GM12878 (cell line): ENCODE results near the gene AP4S1. TPM values are rescaled to one million over a fixed set of nuclear protein-coding genes. Genes with fewer than 3 reads are reported as not detected.

Experiments used
- ATAC-seq: fragments of 200-7000 bp; cut with Tn5 transposase; 3 replicates; pipeline ENCODE4 v1.9.1; 2020; ENCODE audit warnings: mild to moderate bottlenecking, moderate library complexity
- BruUV-seq: library from RNA; stranded (reverse); fragments of 400-500 nt; replicated peaks from 2 replicates; lab custom pipeline; 2021; lab: Mats Ljungman, UMichigan
- CTCF ChIA-PET: fragments of 300-600 bp; sonication (Branson Sonifier 250); formaldehyde crosslinking; extraction: SDS; loops from one replicate; lab custom pipeline; 2021; ENCODE audit warnings: inconsistent platforms; lab: Yijun Ruan, JAX
- POLR2A ChIA-PET: fragments of 350-600 bp; formaldehyde crosslinking; extraction: SDS; loops from one replicate; lab custom pipeline; 2021; ENCODE audit warnings: inconsistent platforms; lab: Charles Lee
- RAD21 ChIA-PET: fragments of 300-600 bp; sonication (Branson Sonifier 250); formaldehyde crosslinking; loops from one replicate; lab custom pipeline; 2023; ENCODE audit warnings: antibody characterized with exemption; ENCODE audit not compliant: unreplicated experiment; lab: Charles Lee
- SMC1A ChIA-PET: fragments of 300-600 bp; sonication (Branson Sonifier 250); formaldehyde crosslinking; loops from one replicate; lab custom pipeline; 2023; ENCODE audit not compliant: unreplicated experiment, uncharacterized antibody; lab: Charles Lee
- DNase-seq: peaks from one replicate; pipeline ENCODE4 v3.0.0-alpha.2; 2011; ENCODE audit warnings: low read depth, low spot score
- FAIRE-seq: peaks from 3 replicates; lab custom pipeline; 2011; peaks lifted over from hg19 to GRCh38; lab: Jason Lieb, UNC
- H2AFZ ChIP-seq: 2 replicates; pipeline ENCODE4 v1.6.0; 2011; ENCODE audit warnings: low read depth, low read length, control low read depth; ENCODE audit not compliant: control insufficient read depth
- H3K27ac ChIP-seq: 2 replicates; pipeline ENCODE4 v1.5.1; 2011; ENCODE audit warnings: control low read depth; ENCODE audit not compliant: control insufficient read depth, insufficient read depth
- H3K27me3 ChIP-seq, 2 experiments: replicated peaks in 1 of 2; 2 replicates each; pipeline versions ENCODE4 v1.6.0 to v1.6.1; 2011; ENCODE audit warnings: low read length in 1 of 2; ENCODE audit not compliant: control insufficient read depth in 2 of 2, insufficient read depth in 2 of 2
- H3K36me3 ChIP-seq, 2 experiments: 2 replicates each; pipeline ENCODE4 v1.5.1; 2011; ENCODE audit warnings: low read length in 1 of 2; ENCODE audit not compliant: control insufficient read depth in 2 of 2, insufficient read depth in 2 of 2
- H3K4me1 ChIP-seq: 2 replicates; pipeline ENCODE4 v1.6.1; 2011; ENCODE audit warnings: mild to moderate bottlenecking, low read length, moderate library complexity, mixed read lengths; ENCODE audit not compliant: control insufficient read depth, insufficient read depth
- H3K4me2 ChIP-seq: 2 replicates; pipeline ENCODE4 v1.6.0; 2011; ENCODE audit warnings: control low read depth; ENCODE audit not compliant: control insufficient read depth, insufficient read depth
- H3K4me3 ChIP-seq: fragments of 200-600 bp; sonication (generic); 2 replicates; pipeline ENCODE4 v1.5.1; 2016
- H3K79me2 ChIP-seq: 2 replicates; pipeline ENCODE4 v1.6.0; 2011; ENCODE audit warnings: low read length; ENCODE audit not compliant: control insufficient read depth, insufficient read depth
- H3K9ac ChIP-seq: 2 replicates; pipeline ENCODE4 v1.8.0; 2011; ENCODE audit warnings: low read length, control low read depth, mixed read lengths; ENCODE audit not compliant: control insufficient read depth, insufficient read depth
- H3K9me3 ChIP-seq: replicated peaks from 3 replicates; pipeline ENCODE4 v1.5.1; 2011; ENCODE audit warnings: mild to moderate bottlenecking, low read length; ENCODE audit not compliant: control insufficient read depth, insufficient read depth
- H4K20me1 ChIP-seq: 2 replicates; pipeline ENCODE4 v1.6.0; 2011; ENCODE audit not compliant: control insufficient read depth, insufficient read depth
- ETV6 ChIP-seq, 2 experiments: fragments of 450-650 bp in 1 of 2; IDR thresholded peaks in 1 of 2; conservative IDR thresholded peaks in 1 of 2; 2 replicates each; pipeline ENCODE4 v1.6.1; 2014; ENCODE audit warnings: antibody characterized with exemption in 1 of 2, borderline replicate concordance in 1 of 2, low read depth in 1 of 2, mild to moderate bottlenecking in 1 of 2, moderate library complexity in 1 of 2
- FOXK2 ChIP-seq: fragments of 450-650 bp; IDR thresholded peaks from 2 replicates; pipeline ENCODE4 v1.6.1; 2017; ENCODE audit warnings: mild to moderate bottlenecking, moderate library complexity
- FOXM1 ChIP-seq: IDR thresholded peaks from 2 replicates; pipeline ENCODE4 v1.6.1; 2012; ENCODE audit warnings: low read depth, mild to moderate bottlenecking, inconsistent platforms, low read length, moderate library complexity
- HCFC1 ChIP-seq: fragments of 150-350 bp; IDR thresholded peaks from 2 replicates; pipeline ENCODE4 v1.6.1; 2014; ENCODE audit warnings: low read length
- HDAC6 ChIP-seq: fragments of 200-600 bp; sonication (generic); IDR thresholded peaks from one replicate; pipeline ENCODE4 v1.8.0; 2017; ENCODE audit warnings: antibody characterized with exemption; ENCODE audit not compliant: unreplicated experiment
- JUND ChIP-seq: IDR thresholded peaks from 2 replicates; pipeline ENCODE4 v1.6.1; 2012; ENCODE audit warnings: low read depth, mild to moderate bottlenecking, low read length, improper control_type of control experiment, moderate library complexity
- KDM1A ChIP-seq: fragments of 200-600 bp; sonication (generic); IDR thresholded peaks from 2 replicates; pipeline ENCODE4 v1.6.1; 2016; ENCODE audit warnings: borderline replicate concordance
- MTA3 ChIP-seq: IDR thresholded peaks from 2 replicates; pipeline ENCODE4 v1.6.1; 2012; ENCODE audit warnings: low read length, inconsistent platforms, borderline replicate concordance
- MYB ChIP-seq: fragments of 150-350 bp; IDR thresholded peaks from 2 replicates; pipeline ENCODE4 v1.6.1; 2014; ENCODE audit warnings: mild to moderate bottlenecking, low read depth, low read length, borderline replicate concordance
- NBN ChIP-seq: fragments of 450-650 bp; IDR thresholded peaks from 2 replicates; pipeline ENCODE4 v1.6.1; 2016
- NFYB ChIP-seq: IDR thresholded peaks from 2 replicates; pipeline ENCODE4 v1.6.1; 2011; ENCODE audit warnings: low read depth, mild to moderate bottlenecking, low read length, improper control_type of control experiment, moderate library complexity; ENCODE audit not compliant: insufficient read depth
- NR2C2 ChIP-seq: IDR thresholded peaks from 2 replicates; pipeline ENCODE4 v1.6.1; 2011; ENCODE audit warnings: borderline replicate concordance, low read depth; ENCODE audit not compliant: control insufficient read depth, insufficient read length
- NRF1 ChIP-seq: conservative IDR thresholded peaks from 2 replicates; pipeline ENCODE4 v1.6.1; 2011; ENCODE audit warnings: mild to moderate bottlenecking, low read depth, low read length, improper control_type of control experiment
- POU2F2 ChIP-seq: IDR thresholded peaks from 3 replicates; pipeline ENCODE4 v1.6.1; 2011; ENCODE audit warnings: low read depth, mild to moderate bottlenecking, low read length, borderline replicate concordance
- RCOR1 ChIP-seq: conservative IDR thresholded peaks from 2 replicates; pipeline ENCODE4 v1.6.1; 2012; ENCODE audit warnings: low read depth, low read length, improper control_type of control experiment
- RELA ChIP-seq: fragments of 450-650 bp; IDR thresholded peaks from 2 replicates; pipeline ENCODE4 v1.8.0; 2014; ENCODE audit warnings: borderline replicate concordance; ENCODE audit not compliant: partially characterized antibody
- SIN3A ChIP-seq: IDR thresholded peaks from 2 replicates; pipeline ENCODE4 v1.6.1; 2012; ENCODE audit warnings: low read depth, low read length, improper control_type of control experiment
- SP1 ChIP-seq: IDR thresholded peaks from one replicate; pipeline ENCODE4 v1.6.1; 2011; ENCODE audit warnings: low read depth, low read length
- WGBS: methylation state at CpG from one replicate; pipeline ENCODE4 v1.1.6; 2016; ENCODE audit warnings: low lambda C conversion rate; ENCODE audit not compliant: insufficient replicate concordance, insufficient coverage; ENCODE audit errors: missing lambda C conversion rate; 5-methylcytosine and 5-hydroxymethylcytosine counted together
- in situ Hi-C: fragments of 300-500 bp; cut with MboI; formaldehyde crosslinking; loops from 9 replicates; pipeline ENCODE4 v1.14.3; 2018; ENCODE audit warnings: mixed read lengths
- intact Hi-C: fragments of 100-400 bp; cut with micrococcal nuclease; formaldehyde crosslinking; loops from one replicate; pipeline ENCODE4 v1.14.2; 2022; ENCODE audit not compliant: unreplicated experiment
- polyA plus RNA-seq, 11 experiments: library from polyadenylated mRNA; depleted of rRNA in 4 of 11; unstranded in 6 of 11; stranded (reverse) in 5 of 11; fragments of >200 nt; fragmentation: Nextera tagmentation in 4 of 11; fragmentation: Illumina TruSeq in 1 of 11; extraction: Ambion mirVana in 4 of 11; extraction: Trizol in 1 of 11; gene quantifications; 1 replicate in 1 of 11; 2 replicates in 10 of 11; pipeline versions ENCODE4 v1.2.1 to v1.2.3, GENCODE V29; 2011 to 2016; ENCODE audit warnings: inconsistent platforms in 2 of 11, missing spikeins in 2 of 11, low read depth in 1 of 11
- total RNA-seq, 4 experiments: library from RNA; depleted of rRNA in 3 of 4; stranded (reverse); fragments of >200 nt in 3 of 4; fragmentation: Illumina TruSeq in 1 of 4; extraction: Trizol in 1 of 4; gene quantifications; 2 replicates each; pipeline versions ENCODE4 v1.2.1 to v1.2.3, GENCODE V29; 2013 to 2021
- TF ChIP-seq, protein P1 (sequence below): IDR thresholded peaks from 2 replicates; pipeline ENCODE4 v1.6.1; 2012; ENCODE audit warnings: low read depth, low read length, improper control_type of control experiment

The AP4S1 gene
- total and polyA plus RNA-seq, 10 of the 15 experiments (the other 5 are each of a cell fraction or from before 2014, with no cell fraction given) = 3.6 to 9.0 (median 5.7) TPM

DNA sequence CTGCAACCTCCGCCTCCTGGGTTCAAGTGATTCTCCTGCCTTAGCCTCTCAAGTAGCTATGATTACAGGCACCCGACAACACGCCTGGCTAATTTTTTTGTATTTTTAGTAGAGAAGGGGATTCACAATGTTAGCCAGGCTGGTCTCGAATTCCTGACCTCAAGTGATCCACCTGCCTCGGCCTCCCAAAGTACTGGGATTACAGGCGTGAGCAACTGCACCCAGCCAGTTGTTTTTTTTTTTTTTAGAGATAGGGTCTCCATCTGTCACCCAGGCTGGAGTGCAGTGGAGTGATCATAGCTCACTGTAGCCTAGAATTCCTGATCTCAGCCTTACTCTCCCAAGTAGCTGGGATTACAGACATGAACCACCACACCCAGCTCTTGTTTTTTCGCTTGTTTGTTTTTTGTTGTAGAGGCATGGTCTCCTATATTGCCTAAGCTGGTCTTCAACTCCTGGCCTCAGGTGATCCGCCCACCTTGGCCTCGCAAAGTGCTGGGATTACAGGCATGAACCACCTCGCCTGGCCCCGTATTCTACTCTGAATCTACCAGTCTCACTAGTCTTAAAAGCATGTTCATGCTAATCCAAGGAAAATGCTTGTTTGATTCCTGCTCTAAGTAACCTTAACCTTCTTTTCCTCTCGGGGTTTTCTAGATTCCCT lies 32.4 kb downstream of the AP4S1 start (continued):
- TF ChIP-seq SP1 (no peak), JUND (no peak), RCOR1 (no peak), FOXM1 (no peak)

DNA sequence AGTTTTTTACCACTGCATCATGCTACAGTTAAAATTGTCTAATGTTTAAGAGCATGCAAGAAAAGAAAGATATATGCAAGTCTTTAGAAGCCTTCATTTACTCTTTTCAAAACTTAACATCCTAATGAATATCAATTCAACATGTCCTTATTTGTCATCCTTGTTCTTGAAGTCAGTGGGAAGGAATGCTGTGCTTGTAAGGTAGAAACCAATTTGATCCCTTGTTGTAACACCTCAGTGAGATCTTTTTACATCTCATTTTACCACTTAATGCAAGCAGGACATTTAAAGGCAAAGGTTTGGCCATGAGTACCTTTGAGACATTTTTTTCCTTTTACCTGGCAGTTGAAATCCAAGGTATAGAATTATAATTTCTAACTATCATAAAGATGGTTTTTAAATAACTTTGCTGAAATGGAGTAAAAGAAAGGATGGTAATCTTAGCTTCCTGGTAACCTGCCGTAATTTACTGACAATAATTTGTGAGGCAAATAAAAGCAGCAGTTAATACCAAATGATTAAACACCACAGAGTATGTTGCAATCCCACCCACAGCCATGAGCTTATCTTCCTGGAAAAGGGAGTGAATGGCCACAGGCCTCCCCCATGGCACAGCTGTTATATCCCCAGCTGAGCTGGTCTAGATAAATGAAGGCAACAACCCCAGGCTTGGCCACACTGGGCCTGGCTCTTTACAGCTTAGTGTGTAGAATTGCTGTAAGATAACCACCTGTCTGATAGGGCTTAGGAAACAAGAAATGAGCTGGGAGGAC lies 33.9 kb downstream of the AP4S1 start:
- SMC1A ChIA-PET = no interaction called here
- no peak overlapping the region for H3K9ac ChIP-seq
- DNase-seq = no peak
- in situ Hi-C loops = no loop called here
- ATAC-seq = no peak
- intact Hi-C loops = no loop called here
- no peaks in the 10 kb centered on the region for H3K9me3 ChIP-seq
- no peaks in the 10 kb centered on the region for H3K4me1 ChIP-seq
- no peak overlapping the region for H2AFZ ChIP-seq
- no peaks in the 10 kb centered on the region for H3K79me2 ChIP-seq
- no TSS peak for BruUV-seq
- TF ChIP-seq FOXM1 (no peak), NR2C2 (no peak), ETV6 (conservative IDR thresholded peaks at IDR 0.05 in 1 of 2, IDR thresholded peaks at IDR 0.05 in 1 of 2; ENCODE audit: borderline replicate concordance in 1 of 2, low read depth in 1 of 2) (no peak), HDAC6 (no peak), KDM1A (no peak), FOXK2 (no peak), NBN (no peak), RCOR1 (no peak), NRF1 (no peak), POU2F2 (no peak), RELA (no peak), HCFC1 (no peak), NFYB (no peak), MYB (no peak), SIN3A (no peak), MTA3 (no peak)
- TF ChIP-seq, protein P1, sequence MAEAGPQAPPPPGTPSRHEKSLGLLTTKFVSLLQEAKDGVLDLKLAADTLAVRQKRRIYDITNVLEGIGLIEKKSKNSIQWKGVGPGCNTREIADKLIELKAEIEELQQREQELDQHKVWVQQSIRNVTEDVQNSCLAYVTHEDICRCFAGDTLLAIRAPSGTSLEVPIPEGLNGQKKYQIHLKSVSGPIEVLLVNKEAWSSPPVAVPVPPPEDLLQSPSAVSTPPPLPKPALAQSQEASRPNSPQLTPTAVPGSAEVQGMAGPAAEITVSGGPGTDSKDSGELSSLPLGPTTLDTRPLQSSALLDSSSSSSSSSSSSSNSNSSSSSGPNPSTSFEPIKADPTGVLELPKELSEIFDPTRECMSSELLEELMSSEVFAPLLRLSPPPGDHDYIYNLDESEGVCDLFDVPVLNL = no peak
- POLR2A ChIA-PET = no interaction called here
- FAIRE-seq = no peak
- CTCF ChIA-PET = interaction anchor here (1.2 kb wide), 1 partner anchor 79 kb away, joined by 3 read pairs; no protein-coding TSS in a partner anchor
- no peaks in the 10 kb centered on the region for H3K36me3 ChIP-seq
- no peak overlapping the region for H3K27ac ChIP-seq
- no peak overlapping the region for H3K4me3 ChIP-seq
- H3K4me2 ChIP-seq = no peak overlapping the region
- RAD21 ChIA-PET = no interaction called here
- H4K20me1 ChIP-seq = no peaks in the 10 kb centered on the region
- no peaks in the 10 kb centered on the region for H3K27me3 ChIP-seq
- 100% methylated on average over 1 of the region's 1 CpG for WGBS
